ENCODE results near the gene UBE2O.

The UBE2O gene

GRCh38 chr17:76471498-76472257, 18.7 kb upstream of the UBE2O start:
- TF ChIP-seq POLR2A (IDR thresholded peaks at IDR 0.05; ENCODE audit: extremely low read depth, insufficient read length) (no peak), MYC (IDR thresholded peaks at IDR 0.05; ENCODE audit: low read depth, low read length) (no peak), MAX (IDR thresholded peaks at IDR 0.05; ENCODE audit: low read depth, low read length) (no peak), CTCF (IDR thresholded peaks at IDR 0.05; ENCODE audit: low read depth, low read length) (no peak)
- H3K4me3 ChIP-seq (ENCODE audit: low read depth, low read length), result no peak overlapping the region
- no peak for DNase-seq (ENCODE audit: low read depth)

GRCh38 chr17:76469991-76470739, 17.2 kb upstream of the UBE2O start:
- no peak overlapping the region for H3K4me3 ChIP-seq (ENCODE audit: low read depth, low read length)
- TF ChIP-seq MAX (IDR thresholded peaks at IDR 0.05; ENCODE audit: low read depth, low read length) (no peak), CTCF (IDR thresholded peaks at IDR 0.05; ENCODE audit: low read depth, low read length) (no peak), MYC (IDR thresholded peaks at IDR 0.05; ENCODE audit: low read depth, low read length) (no peak), POLR2A (IDR thresholded peaks at IDR 0.05; ENCODE audit: extremely low read depth, insufficient read length) (no peak)
- no peak for DNase-seq (ENCODE audit: low read depth)

GRCh38 chr17:76469076-76469990, 16.4 kb upstream of the UBE2O start:
- TF ChIP-seq CTCF (IDR thresholded peaks at IDR 0.05; ENCODE audit: low read depth, low read length), result no peak
- TF ChIP-seq MYC (IDR thresholded peaks at IDR 0.05; ENCODE audit: low read depth, low read length), result no peak
- TF ChIP-seq POLR2A (IDR thresholded peaks at IDR 0.05; ENCODE audit: extremely low read depth, insufficient read length), result no peak
- no peak for TF ChIP-seq MAX (IDR thresholded peaks at IDR 0.05; ENCODE audit: low read depth, low read length)
- no peak for DNase-seq (ENCODE audit: low read depth)
- no peak overlapping the region for H3K4me3 ChIP-seq (ENCODE audit: low read depth, low read length)

- no peak for DNase-seq (ENCODE audit: low read depth)
- TF ChIP-seq MYC (IDR thresholded peaks at IDR 0.05; ENCODE audit: low read depth, low read length) (no peak), CTCF (IDR thresholded peaks at IDR 0.05; ENCODE audit: low read depth, low read length) (no peak)
- H3K4me3 ChIP-seq (ENCODE audit: low read depth, low read length), result no peak overlapping the region
Observed at GRCh38 chr17:76468634-76469010, 15.7 kb upstream of the UBE2O start.

- DNase-seq (ENCODE audit: low read depth), result no peak
- no peak overlapping the region for H3K4me3 ChIP-seq (ENCODE audit: low read depth, low read length)
- TF ChIP-seq CTCF (IDR thresholded peaks at IDR 0.05; ENCODE audit: low read depth, low read length) (no peak), POLR2A (IDR thresholded peaks at IDR 0.05; ENCODE audit: extremely low read depth, insufficient read length) (no peak), MYC (IDR thresholded peaks at IDR 0.05; ENCODE audit: low read depth, low read length) (no peak), MAX (IDR thresholded peaks at IDR 0.05; ENCODE audit: low read depth, low read length) (no peak)
Observed at GRCh38 chr17:76467809-76468633, 15.1 kb upstream of the UBE2O start.
